HG02571 (cell line): Measurements from ENCODE around the gene KIAA0586.
"Not testable (repeated sequence)": the region's sequence is repeated elsewhere in the genome, so short reads cannot be mapped to it uniquely, and the experiment has no call there.

Experiments
- ATAC-seq: cut with Tn5 transposase; IDR thresholded peaks from one replicate; pipeline ENCODE4 v1.9.1; 2021; ENCODE audit warnings: mild to moderate bottlenecking, moderate library complexity; ENCODE audit not compliant: unreplicated experiment

The KIAA0586 gene

GRCh38 chr14:58427281-58428117 is at the start of gene KIAA0586, which contains the start of gene TIMM9:
KIAA0586 (plus strand) TSS chr14:58427719; CDS start chr14:58428265, 546 bp downstream.
TIMM9 (minus strand) TSS chr14:58427531; CDS start chr14:58411945, 15,586 bp downstream.
- ATAC-seq = peak; percentile 88

DNA sequence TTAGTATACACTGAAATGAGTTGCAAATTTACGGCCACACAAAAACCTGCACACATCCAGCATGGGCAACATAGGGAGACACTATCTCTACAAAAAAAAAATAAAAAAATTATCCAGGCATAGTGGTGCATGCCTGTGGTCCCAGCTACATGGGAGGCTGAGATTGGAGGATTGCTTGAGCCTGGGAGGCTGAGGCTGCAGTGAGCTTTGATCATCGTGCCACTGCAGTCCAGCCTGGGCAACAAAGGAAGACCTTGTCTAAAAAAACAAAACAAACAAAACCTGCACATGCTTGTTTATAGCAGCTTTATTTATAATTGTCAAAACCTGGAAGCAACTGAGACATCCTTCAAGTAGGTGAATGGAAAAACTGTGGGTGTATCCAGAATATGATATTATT is 36.7 kb upstream of the KIAA0586 start:
- no peak for ATAC-seq

DNA sequence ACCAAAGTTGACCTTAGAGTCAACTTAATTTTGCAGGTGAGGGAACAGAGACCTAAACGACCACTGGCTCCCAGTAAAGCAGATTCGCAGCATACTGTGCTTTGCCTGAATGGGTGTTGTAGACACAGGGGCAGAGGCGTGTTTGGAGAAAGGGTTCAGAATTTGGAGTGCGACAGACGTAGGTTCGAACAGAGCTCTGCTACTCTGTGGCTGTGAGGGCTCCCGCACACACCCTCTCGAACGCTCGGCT is 32.0 kb upstream of the KIAA0586 start:
- no peak for ATAC-seq

DNA sequence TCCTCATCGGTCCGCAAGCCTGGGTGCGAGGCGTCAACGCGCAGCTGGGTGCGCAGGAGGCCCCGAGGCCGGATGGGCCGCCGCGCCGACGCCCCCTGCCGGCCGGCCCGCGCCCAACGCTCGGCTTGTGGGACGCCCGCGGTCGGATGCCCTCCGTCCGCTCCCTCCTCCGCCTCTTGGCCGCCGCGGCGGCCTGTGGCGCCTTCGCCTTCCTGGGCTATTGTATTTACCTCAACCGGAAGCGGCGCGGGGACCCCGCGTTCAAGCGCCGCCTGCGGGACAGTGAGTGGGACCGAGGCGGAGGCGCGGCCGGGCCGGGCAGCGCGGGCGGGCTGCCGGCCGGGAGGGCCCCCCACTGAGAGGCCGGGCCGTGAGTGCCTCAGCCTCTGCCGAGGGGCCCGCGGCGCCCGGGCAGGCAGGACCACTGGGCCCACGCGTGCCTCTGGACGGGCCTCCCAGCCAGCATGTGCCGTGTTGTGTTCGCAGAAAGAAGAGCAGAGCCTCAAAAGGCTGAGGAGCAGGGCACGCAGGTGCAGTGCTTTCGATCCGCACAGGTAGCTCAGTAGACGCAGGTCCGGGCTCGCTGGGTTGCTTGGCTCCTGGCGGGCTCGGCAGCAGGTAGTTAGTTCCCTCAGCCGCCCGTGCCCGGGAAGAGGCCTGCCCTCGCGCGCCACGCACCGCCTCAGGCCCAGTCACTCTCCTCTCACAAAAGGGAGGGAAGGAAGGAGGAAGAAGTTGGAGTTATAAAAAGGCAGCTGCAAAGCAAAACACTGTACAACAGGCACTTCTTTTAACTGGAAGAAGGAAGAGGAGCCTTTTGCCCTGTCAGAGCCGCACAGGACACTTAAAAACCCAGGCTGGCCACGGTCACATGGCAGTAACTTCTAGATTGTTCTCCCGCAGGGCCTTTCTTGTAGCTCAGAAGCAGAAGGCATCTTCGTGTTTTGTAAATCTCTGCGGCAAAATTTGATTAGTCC is 31.4 kb upstream of the KIAA0586 start, which contains the start of gene TOMM20L:
TSS of gene TOMM20L (plus strand) at position 119 of the 977 bp plus-strand sequence. CDS start at position 147, 28 bp downstream.
- ATAC-seq = peak; percentile 88

DNA sequence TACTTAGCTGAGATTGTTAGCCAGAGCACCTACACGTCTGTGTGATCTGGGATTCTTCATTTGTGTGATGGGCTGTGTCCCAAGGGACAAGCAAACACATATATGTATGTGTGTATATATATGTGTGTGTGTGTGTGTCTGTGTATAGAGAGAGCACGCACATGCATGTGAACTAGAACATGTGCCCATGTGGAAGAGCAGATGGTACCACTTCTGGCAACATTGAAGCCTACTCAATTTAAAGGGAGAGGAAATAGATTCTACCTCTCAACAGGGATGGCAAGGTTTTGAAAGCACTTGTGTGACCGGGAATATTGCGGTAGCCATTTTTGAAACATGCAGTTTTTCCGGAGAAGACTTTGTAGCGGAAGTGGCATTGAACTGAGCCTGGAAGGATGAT is 30.4 kb upstream of the KIAA0586 start:
- ATAC-seq = no peak

DNA sequence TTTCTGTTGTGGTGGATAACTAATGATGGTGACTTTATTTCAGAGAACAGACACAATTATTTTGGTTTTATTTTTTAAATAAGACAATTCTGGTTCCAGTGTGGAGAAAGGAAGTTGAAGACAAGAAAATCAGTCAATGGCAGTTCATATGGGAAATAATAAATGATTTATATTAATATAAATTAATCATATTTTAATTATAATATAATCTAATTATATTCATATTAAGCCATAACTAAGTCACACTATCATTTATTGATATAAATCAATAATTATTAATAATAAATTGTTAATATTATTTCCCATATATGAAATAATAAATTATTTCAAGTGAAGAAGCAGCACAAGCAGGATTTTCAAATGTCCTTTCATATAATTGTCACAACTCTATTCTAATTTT is 29.0 kb upstream of the KIAA0586 start:
- ATAC-seq = no peak

- no peak for ATAC-seq
Observed at GRCh38 chr14:58398895-58399294, 28.6 kb upstream of the KIAA0586 start.

DNA sequence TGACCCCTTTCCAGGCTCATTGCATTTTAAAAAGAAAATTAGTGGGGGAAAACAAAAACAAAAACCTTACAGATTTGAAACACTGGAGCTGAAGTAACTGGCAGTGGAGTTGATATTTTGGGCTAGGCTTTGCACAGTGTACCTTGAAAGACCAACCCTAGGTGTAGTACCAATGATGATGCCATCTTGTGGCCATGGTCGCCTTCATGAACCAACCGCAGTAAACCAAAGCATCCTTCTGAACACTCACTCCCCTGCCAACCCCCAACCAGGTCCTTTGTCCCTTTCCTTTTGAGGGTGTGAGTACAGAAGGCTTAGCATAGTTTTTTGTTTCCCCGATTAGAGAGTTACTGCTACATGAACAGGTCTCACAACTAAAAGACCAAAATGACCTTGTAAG is 25.9 kb upstream of the KIAA0586 start:
- no peak for ATAC-seq

- no peak for ATAC-seq
Observed at GRCh38 chr14:58408681-58409215, 18.8 kb upstream of the KIAA0586 start.

DNA sequence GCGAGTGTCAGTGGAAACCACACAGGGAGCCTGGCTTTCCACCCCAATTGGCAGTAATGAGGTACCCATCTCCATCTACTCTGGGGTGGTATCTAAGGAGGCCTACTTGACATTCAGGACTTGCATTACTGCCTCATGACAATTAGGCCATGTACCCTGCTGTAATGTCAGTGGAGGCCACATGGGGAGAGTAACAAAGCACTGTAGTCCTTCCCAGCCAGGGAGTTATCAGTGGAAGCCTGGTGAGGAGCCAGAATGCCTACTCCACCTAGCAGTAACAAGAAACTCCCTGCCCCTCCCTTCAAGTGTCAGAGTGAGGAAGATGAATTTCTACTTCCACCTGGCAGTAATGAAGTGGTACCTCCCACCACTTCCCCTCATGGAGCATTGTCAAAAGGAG is 12.7 kb upstream of the KIAA0586 start:
- no peak for ATAC-seq

DNA sequence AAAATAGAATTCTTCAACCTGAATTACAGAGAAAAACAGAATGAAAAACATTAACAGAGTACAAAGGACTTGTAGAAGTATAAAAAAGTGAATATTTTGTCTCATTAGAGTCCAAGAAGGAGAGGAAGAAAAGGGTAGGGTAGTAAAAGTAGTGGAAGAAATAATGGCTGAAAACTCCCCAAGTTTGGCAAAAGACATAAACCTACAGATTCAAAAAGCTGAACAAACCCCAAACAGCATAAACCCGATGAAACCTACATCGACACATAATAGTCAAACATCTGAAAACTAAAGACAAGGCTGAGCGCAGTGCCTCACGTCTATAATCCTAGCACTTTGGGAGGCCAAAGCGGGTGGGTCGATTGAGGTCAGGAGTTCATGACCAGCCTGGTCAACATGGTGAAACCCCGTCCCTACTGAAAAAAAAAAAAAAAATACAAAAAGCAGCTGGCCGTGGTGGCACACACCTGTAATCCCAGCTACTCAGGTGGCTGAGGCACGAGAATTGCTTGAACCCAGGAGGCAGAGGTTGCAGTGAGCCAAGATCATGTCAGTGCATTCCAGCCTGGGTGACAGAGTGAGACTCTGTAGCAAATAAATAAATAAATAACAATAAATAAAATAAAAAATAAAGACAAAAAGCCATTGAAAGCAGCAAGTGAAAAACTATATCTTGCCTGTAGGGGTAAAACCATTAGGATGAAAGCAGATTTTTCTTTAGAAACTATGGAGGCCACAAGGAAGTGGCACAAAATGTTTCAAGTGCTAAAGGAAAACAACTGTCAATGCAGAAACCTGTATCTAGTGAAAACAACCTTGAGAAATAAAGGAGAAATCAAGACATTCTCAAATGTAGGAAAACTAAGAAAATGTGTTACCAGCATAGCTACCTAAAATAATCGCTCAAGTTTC is 11.6 kb upstream of the KIAA0586 start:
- ATAC-seq = no peak

DNA sequence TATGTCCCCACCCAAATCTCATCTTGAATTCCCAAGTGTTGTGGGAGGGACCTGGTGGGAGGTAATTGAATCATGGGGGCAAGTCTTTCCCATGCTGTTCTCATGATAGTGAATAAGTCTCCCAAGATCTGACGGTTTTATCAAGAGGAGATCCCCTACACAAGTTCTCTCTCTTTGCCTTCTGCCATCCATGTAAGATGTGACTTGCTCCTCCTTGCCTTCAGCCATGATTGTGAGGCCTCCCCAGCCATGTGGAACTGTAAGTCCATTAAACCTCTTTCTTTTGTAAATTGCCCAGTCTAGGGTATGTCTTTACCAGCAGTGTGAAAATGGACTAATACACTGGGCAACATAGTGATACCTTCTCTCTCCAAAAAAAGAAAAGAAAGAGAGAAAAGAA is 10.6 kb upstream of the KIAA0586 start:
- ATAC-seq = not testable (repeated sequence)

DNA sequence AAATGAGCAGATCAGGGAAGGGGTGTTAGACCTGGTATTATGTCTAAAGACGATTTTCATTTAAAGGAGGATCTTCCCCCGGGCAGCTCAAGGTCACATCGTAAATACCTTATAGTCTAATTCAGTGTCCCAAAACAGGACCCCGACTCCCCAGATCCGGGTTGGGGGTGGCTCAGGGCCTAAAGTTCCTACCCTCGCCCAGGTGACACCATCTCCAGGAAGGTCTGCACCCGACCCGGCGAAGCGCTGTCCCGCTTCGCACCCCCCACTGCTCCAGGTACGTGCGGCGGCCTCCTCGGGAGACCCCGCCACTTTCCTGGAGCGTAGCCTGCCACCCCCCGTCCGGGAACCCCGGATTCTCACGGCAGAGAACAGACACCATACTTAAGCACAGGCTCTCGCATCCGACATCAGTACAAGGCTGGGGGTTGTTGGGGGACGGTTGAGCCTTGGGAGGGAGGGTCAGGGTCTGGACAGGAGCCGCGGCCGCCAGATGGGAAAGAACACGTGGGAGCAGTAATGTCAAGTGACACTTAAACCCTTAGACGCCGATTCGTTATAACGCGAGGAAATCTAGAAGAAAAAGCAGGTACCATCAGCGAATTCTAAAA is 744 bp upstream of the KIAA0586 start:
- peak; percentile 49 for ATAC-seq

DNA sequence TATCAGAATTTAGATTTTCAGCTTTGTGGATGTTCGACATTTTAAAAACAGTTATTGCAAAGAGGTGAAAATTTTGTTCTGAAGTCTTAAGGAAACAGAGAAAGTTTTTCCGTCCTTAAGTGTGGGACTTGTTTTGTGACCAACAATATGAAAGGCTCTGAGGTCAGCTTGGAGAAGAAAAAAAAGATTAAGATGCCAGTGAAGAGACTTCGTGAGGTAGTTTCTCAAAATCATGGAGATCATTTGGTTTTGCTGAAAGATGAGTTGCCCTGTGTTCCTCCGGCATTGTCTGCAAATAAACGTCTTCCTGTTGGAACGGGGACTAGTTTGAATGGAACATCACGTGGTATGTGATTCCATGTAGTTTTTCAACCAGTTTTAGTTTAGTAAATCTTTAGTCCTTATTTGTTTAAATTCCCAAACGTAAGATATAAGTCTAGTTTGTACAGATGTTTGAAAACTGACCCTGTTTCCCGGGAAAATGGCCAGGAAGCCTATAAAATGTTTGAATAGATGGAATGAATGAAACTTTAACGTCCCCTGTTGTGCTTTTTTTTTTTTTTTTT is 682 bp downstream of the KIAA0586 start:
- ATAC-seq = no peak

DNA sequence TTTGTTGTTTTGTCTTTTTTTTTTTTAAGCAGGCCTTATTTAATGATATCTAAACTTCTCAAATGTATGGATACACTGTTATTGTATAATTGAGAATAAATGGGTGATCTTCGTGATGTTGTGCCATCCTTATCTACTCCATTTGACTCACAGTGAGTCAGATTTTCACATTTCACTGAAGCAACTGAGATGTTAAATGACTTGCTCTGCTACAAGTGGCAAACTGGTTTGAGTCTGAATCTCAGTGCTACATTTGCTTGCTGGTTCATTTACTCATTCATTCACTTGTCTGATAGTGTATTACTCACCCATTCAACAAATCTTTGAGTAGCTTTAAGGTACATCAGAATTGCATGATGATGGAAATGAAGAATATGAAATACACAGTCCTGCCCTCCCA is 2.6 kb downstream of the KIAA0586 start:
- no peak for ATAC-seq

GRCh38 chr14:58439476-58439875 is 12.0 kb downstream of the KIAA0586 start:
- no peak for ATAC-seq

GRCh38 chr14:58444627-58445026 is 17.1 kb downstream of the KIAA0586 start:
- ATAC-seq = no peak

DNA sequence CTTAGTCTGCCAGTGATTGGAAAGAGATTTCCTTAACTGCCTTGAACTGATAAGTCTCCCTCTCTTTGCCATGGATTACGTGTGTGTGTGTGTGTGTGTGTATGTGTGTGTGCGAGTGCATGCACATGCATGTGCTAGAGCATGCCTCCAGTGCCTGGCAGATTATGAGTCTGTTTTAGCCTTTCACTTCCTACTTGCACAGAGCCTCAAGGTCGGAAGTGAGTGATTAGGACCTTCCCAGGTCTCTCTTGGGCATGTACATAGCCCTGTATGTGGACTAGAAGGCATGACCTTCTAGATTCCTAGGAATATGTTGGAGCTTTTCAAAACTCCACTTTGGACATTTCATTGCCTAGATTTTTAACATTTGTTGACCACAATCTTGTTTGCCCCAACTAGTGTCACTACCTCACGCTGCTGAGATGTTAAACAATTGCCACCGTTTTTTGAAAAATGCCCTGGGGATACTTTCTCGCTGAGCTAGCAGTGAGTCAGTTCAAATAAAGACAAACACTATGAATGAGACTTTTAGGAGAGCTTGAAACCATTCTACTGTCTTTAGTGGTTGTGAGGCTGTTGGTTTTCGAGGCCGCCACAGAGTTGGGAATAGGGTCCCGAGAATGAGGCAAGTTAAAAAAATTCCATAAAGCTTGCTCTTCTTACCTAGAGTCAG is 28.2 kb downstream of the KIAA0586 start:
- no peak for ATAC-seq

GRCh38 chr14:58460772-58461171 is 33.3 kb downstream of the KIAA0586 start:
- ATAC-seq = no peak
